Cardiac fibroblast (primary cell): Measurements from ENCODE around the gene SCN7A.
A peak's percentile ranks its signal among the peaks of the same experiment; 100 is the strongest.
"Not testable (repeated sequence)": the region's sequence is repeated elsewhere in the genome, so short reads cannot be mapped to it uniquely, and the experiment has no call there.

Source experiments
- DNase-seq, 2 donors: peaks; one replicate each; pipeline versions ENCODE4 v3.0.0 to v3.0.0-alpha.2; 2010; ENCODE audit warnings: low read depth in 2 of 2
- H3K4me3 ChIP-seq, 2 donors: replicated peaks in 1 of 2; 1 replicate in 1 of 2; 2 replicates in 1 of 2; pipeline ENCODE4 v1.5.1; 2011; ENCODE audit warnings: low read depth in 2 of 2, low read length in 2 of 2, mild to moderate bottlenecking in 2 of 2, moderate library complexity in 1 of 2
- TF ChIP-seq, protein P1 (sequence below): IDR thresholded peaks from one replicate; pipeline ENCODE4 v1.5.1; 2011; ENCODE audit warnings: low read depth, mild to moderate bottlenecking, low read length, inconsistent platforms

The SCN7A gene

DNA sequence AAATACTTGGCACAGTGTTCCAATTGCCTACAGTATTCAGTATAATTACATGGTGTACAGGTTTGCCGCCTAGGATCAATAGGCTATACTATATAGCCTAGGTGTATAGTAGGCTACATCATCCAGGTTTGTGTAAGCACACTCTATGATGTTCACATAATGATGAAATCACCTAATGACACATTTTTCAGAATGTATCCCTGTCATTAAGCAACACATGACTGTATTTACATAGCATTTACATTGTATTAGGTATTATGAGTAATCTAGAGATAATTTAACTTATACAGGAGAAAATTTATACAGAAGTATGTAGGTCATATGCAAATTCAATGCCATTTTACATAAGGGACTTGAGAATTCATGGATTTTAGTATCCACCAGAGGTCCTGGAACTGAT, 35.4 kb downstream of the SCN7A start:
- DNase-seq: no peak
- no peak overlapping the region for H3K4me3 ChIP-seq
- TF ChIP-seq, protein P1, sequence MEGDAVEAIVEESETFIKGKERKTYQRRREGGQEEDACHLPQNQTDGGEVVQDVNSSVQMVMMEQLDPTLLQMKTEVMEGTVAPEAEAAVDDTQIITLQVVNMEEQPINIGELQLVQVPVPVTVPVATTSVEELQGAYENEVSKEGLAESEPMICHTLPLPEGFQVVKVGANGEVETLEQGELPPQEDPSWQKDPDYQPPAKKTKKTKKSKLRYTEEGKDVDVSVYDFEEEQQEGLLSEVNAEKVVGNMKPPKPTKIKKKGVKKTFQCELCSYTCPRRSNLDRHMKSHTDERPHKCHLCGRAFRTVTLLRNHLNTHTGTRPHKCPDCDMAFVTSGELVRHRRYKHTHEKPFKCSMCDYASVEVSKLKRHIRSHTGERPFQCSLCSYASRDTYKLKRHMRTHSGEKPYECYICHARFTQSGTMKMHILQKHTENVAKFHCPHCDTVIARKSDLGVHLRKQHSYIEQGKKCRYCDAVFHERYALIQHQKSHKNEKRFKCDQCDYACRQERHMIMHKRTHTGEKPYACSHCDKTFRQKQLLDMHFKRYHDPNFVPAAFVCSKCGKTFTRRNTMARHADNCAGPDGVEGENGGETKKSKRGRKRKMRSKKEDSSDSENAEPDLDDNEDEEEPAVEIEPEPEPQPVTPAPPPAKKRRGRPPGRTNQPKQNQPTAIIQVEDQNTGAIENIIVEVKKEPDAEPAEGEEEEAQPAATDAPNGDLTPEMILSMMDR: no peak

DNA sequence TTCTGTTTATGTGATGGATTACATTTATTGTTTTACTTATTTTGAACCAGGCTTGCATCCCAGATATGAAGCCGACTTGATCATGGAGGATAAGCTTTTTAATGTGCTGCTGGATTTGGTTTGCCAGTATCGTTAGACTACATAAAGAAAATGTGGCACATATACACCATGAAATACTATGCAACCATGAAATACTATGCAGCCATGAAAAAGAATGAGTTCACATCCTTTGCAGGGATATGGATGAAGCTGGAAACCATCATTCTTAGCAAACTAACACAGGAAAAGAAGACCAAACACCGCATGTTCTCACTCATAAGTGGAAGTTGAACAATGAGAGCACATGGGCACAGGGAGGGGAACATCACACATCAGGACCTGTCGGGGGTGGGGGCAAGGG, 38.2 kb downstream of the SCN7A start:
- DNase-seq: not testable (repeated sequence)

DNA sequence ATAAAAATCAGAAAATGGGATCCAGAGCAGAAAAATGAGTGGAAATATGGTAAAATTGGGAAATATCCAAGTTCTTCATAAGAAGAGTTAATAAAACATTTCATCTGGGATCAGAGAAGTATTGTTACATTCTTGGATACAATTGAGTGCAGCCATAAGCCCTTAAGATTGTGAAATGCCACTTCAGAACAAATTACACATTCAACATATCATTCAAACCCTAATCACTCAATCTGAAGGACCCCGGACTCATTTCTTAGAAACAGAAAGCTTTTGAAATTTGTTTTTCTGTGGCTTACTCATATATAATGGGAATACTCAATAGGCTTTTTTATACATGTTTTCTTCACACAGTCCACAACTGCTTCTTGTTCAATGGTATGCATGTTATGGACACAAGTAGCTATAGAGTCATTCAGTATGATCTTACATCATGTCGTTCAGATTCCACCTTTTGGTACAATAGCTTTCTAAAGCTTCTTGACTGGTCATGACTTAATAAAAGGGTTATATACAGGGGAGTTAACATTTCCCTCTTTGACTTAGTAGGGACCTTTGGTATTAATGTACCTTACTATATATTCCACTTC, 39.9 kb downstream of the SCN7A start:
- no peak overlapping the region for H3K4me3 ChIP-seq
- DNase-seq: no peak
- TF ChIP-seq, protein P1: no peak

More for the DNA sequence above, 38.2 kb downstream of the SCN7A start:
- H3K4me3 ChIP-seq: not testable (repeated sequence)

DNA sequence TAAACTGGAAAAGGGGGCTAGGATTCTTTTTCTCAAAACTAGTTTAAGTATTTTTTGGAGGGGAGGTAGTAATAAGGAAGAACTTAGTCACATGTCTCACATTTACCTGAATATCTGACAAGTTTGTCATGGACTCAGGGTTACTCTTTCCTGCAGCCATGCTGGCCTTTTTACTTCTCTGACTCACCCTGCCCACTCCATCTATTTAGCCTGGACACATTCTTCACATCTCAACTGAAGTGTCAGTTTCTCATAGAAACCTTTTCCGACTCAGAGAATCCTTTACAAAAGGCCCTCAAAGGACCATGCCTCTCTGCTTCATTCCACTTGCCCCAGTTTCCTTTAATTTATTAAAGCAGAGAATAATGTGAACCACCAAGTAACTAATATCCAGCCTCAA, 42.6 kb downstream of the SCN7A start:
- no peak overlapping the region for H3K4me3 ChIP-seq
- TF ChIP-seq, protein P1: no peak
- DNase-seq: peak in 1 of 2 donors; percentile 11

DNA sequence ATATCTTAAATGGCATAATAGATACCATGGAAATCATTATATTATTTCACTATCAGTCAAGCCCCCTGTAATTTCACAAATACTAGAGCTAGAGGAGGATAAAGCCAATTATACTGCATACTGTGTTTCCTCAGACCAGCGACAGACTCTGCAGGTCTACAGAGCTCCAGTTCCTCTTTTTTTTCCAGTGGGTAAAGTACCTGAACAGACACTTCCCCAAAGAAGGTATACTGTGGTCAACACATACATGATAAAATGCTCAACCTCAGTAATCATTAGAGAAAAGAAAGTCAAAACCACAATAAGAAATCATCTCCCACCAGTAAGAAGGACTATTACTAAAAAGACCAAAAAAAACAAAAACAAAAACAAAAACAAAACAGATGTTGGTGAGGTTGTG, 44.6 kb downstream of the SCN7A start:
- TF ChIP-seq, protein P1: no peak
- no peak for DNase-seq
- no peak overlapping the region for H3K4me3 ChIP-seq

DNA sequence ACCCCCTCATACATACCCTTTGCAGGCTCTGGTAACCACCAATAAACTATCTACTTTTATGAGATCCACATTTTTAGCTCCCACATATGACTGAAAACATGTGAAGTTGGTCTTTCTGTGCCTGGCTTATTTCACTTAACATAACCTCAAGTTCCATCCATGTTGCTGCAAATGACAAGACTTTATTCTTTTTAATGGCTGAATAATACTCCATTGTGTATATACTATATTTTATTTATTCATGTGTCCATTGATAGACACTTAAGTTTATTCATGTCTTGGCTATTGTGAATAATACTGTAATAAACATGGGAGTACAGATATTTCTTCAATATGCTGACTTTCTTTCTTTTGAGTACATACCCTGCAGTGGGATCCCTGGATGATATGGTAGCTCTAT, 45.9 kb downstream of the SCN7A start:
- no peak for DNase-seq
- H3K4me3 ChIP-seq: no peak overlapping the region
- TF ChIP-seq, protein P1: no peak

DNA sequence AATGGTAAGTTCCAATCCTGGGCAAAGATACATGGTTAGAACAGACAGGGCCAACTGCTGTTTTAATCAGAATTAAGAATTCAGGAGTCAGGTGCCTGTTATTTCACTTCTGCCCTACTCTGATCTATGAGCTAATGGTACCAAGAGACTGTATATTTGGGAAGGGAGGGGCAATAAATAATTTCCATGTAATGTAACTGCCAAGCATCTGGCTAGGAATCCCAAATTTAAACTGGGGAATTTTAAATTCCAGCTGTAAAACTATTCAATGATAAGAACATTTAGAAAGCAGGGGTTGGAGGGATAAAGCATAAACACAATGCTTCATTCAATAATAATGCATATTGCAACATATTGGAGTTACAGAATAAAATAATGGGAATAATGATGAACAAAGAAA, 49.7 kb downstream of the SCN7A start:
- no peak overlapping the region for H3K4me3 ChIP-seq
- DNase-seq: no peak
- TF ChIP-seq, protein P1: no peak
